Measurements from ENCODE around the gene ELOVL6. TPM values are rescaled to one million over a fixed set of nuclear protein-coding genes. Genes with fewer than 3 reads are reported as not detected.

The ELOVL6 gene
- total and polyA plus RNA-seq, 3 donors from 2014 or later, result 1.3 to 3.5 (median 1.5) TPM

- WGBS, 2 donors, result 65 to 91% methylated on average over 5 of the region's 5 CpGs
- TF ChIP-seq POLR2A (IDR thresholded peaks at IDR 0.05), result no peak
- TF ChIP-seq CTCF (IDR thresholded peaks at IDR 0.05), result no peak
These were observed 32.8 kb downstream of the ELOVL6 start for GRCh38 chr4:110165382-110166286.

GRCh38 chr4:110164856-110165255 lies 33.6 kb downstream of the ELOVL6 start:
- intact Hi-C loops (cut with DNase I; ENCODE audit: low total_unique reads), result no loop called here
- 83 to 86% methylated on average over 2 of the region's 2 CpGs for WGBS, 2 donors

More at GRCh38 chr4:110165382-110166286, 32.8 kb downstream of the ELOVL6 start:
- intact Hi-C loops (cut with DNase I; ENCODE audit: low total_unique reads), result no loop called here
- Histone ChIP-seq H3K9me3 (no peaks in the 10 kb centered on the region), H3K27ac (no peak overlapping the region), H3K4me1 (no peaks in the 10 kb centered on the region), H3K27me3 (no peaks in the 10 kb centered on the region), H3K36me3 (ENCODE audit: low read depth, missing control alignments) (no peaks in the 10 kb centered on the region), H3K4me3 (no peak overlapping the region)
- no peak for DNase-seq

GRCh38 chr4:110164251-110164650 lies 34.2 kb downstream of the ELOVL6 start:
- Histone ChIP-seq H3K9me3 (no peaks in the 10 kb centered on the region), H3K27me3 (no peaks in the 10 kb centered on the region), H3K4me1 (no peaks in the 10 kb centered on the region), H3K36me3 (ENCODE audit: low read depth, missing control alignments) (no peaks in the 10 kb centered on the region), H3K4me3 (no peak overlapping the region), H3K27ac (no peak overlapping the region)
- WGBS, 2 donors, result 86% methylated on average over 5 of the region's 5 CpGs
- intact Hi-C loops (cut with DNase I; ENCODE audit: low total_unique reads), result no loop called here
- DNase-seq, result no peak
- no peak for TF ChIP-seq POLR2A (IDR thresholded peaks at IDR 0.05)
- no peak for TF ChIP-seq CTCF (IDR thresholded peaks at IDR 0.05)

More at GRCh38 chr4:110164856-110165255, 33.6 kb downstream of the ELOVL6 start:
- no peaks in the 10 kb centered on the region for H3K27me3 ChIP-seq
- no peaks in the 10 kb centered on the region for H3K9me3 ChIP-seq
- H3K4me3 ChIP-seq, result no peak overlapping the region
- H3K4me1 ChIP-seq, result no peaks in the 10 kb centered on the region
- no peak for DNase-seq
- no peak overlapping the region for H3K27ac ChIP-seq
- TF ChIP-seq POLR2A (IDR thresholded peaks at IDR 0.05) (no peak), CTCF (IDR thresholded peaks at IDR 0.05) (no peak)
- H3K36me3 ChIP-seq (ENCODE audit: low read depth, missing control alignments), result no peaks in the 10 kb centered on the region

GRCh38 chr4:110163327-110164069 lies 34.9 kb downstream of the ELOVL6 start:
- H3K36me3 ChIP-seq (ENCODE audit: low read depth, missing control alignments), result no peaks in the 10 kb centered on the region
- WGBS, 2 donors, result 84 to 88% methylated on average over 4 of the region's 4 CpGs
- no peak for DNase-seq
- H3K27me3 ChIP-seq, result no peaks in the 10 kb centered on the region
- intact Hi-C loops (cut with DNase I; ENCODE audit: low total_unique reads), result no loop called here
- no peaks in the 10 kb centered on the region for H3K9me3 ChIP-seq
- no peak overlapping the region for H3K27ac ChIP-seq
- H3K4me1 ChIP-seq, result no peaks in the 10 kb centered on the region
- TF ChIP-seq CTCF (IDR thresholded peaks at IDR 0.05) (no peak), POLR2A (IDR thresholded peaks at IDR 0.05) (no peak)
- H3K4me3 ChIP-seq, result no peak overlapping the region

Data from testis (tissue), 3 donors.